Suprapubic skin (tissue), 4 donors: ENCODE measurements around the gene DPYSL4. TPM values are rescaled to one million over a fixed set of nuclear protein-coding genes. Genes with fewer than 3 reads are reported as not detected.

ENCODE experiments used
- DNase-seq, 2 donors: peaks; one replicate each; pipeline ENCODE4 v3.0.0-alpha.2; 2019; ENCODE audit warnings: low spot score in 2 of 2
- H3K27ac ChIP-seq: fragments of 200-600 bp; sonication (generic); one replicate; pipeline ENCODE4 v1.5.1; 2019
- H3K27me3 ChIP-seq: fragments of 200-600 bp; sonication (generic); one replicate; pipeline ENCODE4 v1.5.1; 2019
- H3K36me3 ChIP-seq: fragments of 200-600 bp; sonication (generic); one replicate; pipeline ENCODE4 v1.5.1; 2019
- H3K4me1 ChIP-seq: fragments of 200-600 bp; sonication (generic); one replicate; pipeline ENCODE4 v1.5.1; 2019
- H3K4me3 ChIP-seq: fragments of 200-600 bp; sonication (generic); one replicate; pipeline ENCODE4 v1.5.1; 2019; ENCODE audit warnings: mild to moderate bottlenecking
- H3K9me3 ChIP-seq: fragments of 200-600 bp; sonication (generic); one replicate; pipeline ENCODE4 v1.5.1; 2019
- EP300 ChIP-seq: sonication (generic); formaldehyde crosslinking; IDR thresholded peaks from one replicate; pipeline ENCODE4 v1.6.1; 2017; ENCODE audit warnings: antibody characterized with exemption
- POLR2A ChIP-seq, 2 donors: fragments of 450-650 bp; IDR thresholded peaks; one replicate each; pipeline ENCODE4 v1.6.1; 2017; ENCODE audit warnings: antibody characterized with exemption in 2 of 2, mild to moderate bottlenecking in 2 of 2, moderate library complexity in 2 of 2
- POLR2AphosphoS5 ChIP-seq, 3 donors: sonication (generic); formaldehyde crosslinking; IDR thresholded peaks; one replicate each; pipeline ENCODE4 v1.6.1; 2017; ENCODE audit warnings: antibody characterized with exemption in 3 of 3
- WGBS: methylation state at CpG from one replicate; pipeline ENCODE4 v1.1.5; 2018; 5-methylcytosine and 5-hydroxymethylcytosine counted together
- total RNA-seq, 4 donors: library from RNA; depleted of rRNA; stranded (reverse); fragments of >200 nt; gene quantifications; one replicate each; pipeline ENCODE4 v1.1.0, GENCODE V29; 2016
- TF ChIP-seq, protein P1 (sequence below), 2 donors: fragments of 200-600 bp in 1 of 2; fragments of 450-650 bp in 1 of 2; sonication (generic) in 1 of 2; IDR thresholded peaks; one replicate each; pipeline ENCODE4 v1.5.1; 2016 to 2019; ENCODE audit warnings: antibody characterized with exemption in 2 of 2, mild to moderate bottlenecking in 1 of 2, moderate library complexity in 1 of 2

The DPYSL4 gene
- total RNA-seq, 4 donors from 2014 or later = 0.38 to 1.7 (median 0.91) TPM; not detected in 1

DNA sequence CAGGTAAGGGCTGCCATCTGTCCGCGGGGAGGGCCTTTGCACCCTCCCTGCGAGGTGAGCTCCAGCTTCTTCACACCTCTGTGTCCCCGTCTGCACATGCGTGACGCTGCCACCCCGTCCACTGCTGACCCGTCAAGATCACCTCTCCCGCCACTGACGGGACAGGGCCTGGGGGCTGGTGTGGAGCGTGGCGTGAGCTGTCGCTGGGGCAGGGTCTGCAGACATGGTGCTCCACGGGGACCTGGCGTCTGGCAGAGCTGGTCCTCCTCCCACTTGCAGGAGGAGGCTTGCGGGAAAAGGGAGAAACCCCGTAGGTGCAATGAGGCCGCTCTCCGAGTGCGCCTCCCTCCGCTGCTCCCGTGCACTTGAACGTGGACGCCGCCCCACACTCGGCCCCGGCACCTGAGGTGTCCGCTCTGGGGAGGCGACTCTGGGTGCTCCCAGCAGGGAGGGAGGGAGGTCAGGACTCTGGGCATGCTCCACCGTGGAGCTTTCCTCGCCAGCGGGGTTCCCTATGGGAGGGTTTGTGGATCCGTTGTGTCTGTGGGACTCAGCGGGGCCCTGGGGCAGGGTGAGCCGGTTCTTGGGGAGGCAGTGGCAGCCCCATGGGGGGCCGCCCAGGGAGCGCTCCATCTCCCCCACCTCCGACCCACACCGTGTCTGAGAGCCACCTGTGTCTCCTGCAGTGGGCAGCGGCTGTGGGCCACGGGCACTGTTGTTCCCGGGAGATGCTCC is 17.6 kb upstream of the DPYSL4 start:
- no peak overlapping the region for H3K27ac ChIP-seq
- WGBS = 94% methylated on average over 7 of the region's 42 CpGs
- no peak overlapping the region for H3K4me3 ChIP-seq
- DNase-seq = no peak
- H3K4me1 ChIP-seq = no peaks in the 10 kb centered on the region
- TF ChIP-seq, protein P1, sequence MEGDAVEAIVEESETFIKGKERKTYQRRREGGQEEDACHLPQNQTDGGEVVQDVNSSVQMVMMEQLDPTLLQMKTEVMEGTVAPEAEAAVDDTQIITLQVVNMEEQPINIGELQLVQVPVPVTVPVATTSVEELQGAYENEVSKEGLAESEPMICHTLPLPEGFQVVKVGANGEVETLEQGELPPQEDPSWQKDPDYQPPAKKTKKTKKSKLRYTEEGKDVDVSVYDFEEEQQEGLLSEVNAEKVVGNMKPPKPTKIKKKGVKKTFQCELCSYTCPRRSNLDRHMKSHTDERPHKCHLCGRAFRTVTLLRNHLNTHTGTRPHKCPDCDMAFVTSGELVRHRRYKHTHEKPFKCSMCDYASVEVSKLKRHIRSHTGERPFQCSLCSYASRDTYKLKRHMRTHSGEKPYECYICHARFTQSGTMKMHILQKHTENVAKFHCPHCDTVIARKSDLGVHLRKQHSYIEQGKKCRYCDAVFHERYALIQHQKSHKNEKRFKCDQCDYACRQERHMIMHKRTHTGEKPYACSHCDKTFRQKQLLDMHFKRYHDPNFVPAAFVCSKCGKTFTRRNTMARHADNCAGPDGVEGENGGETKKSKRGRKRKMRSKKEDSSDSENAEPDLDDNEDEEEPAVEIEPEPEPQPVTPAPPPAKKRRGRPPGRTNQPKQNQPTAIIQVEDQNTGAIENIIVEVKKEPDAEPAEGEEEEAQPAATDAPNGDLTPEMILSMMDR (IDR thresholded peaks at IDR 0.05) = no peak
- H3K36me3 ChIP-seq = no peaks in the 10 kb centered on the region
- H3K9me3 ChIP-seq = no peaks in the 10 kb centered on the region
- H3K27me3 ChIP-seq = peaks cover 36% of the 10 kb centered on the region

DNA sequence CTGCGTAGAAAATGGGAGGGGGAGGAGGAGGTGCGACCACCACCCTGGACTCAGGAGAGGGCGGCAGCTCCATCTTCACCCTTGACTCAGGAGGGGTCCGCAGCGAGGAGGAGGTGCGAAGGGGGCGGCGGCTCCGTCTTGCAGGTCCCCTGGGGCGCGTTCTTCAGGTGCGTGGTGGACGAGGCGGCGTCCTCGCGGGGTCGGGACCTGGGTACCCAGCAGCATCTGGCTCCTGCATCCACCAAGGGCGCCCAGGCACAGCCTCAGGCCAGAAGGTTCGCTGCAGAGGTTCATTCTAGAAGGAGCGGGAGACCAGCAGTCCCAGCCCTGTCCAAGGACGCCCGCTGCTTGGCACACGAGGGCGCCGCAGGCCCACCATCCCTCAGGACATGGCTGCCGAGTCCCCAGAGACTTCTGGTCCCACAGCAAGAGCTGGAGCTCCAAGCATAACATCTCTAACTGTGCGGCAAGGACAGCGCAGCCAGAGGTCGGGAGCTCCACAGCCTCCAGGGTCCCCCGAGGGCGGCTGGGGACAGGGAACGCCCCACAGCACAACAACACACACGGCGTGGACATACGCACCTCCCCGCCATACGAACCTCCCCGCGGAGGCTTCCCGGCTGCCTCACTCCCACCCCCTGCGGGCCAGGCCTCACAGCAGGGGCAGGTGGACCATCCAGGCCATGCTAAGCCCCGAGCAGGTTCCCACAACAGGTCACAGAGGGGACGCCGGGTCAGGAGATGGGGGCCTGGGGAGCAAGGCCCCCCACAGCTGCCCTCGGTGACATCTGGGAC is 16.8 kb upstream of the DPYSL4 start:
- Histone ChIP-seq H3K36me3 (no peaks in the 10 kb centered on the region), H3K27ac (no peak overlapping the region), H3K4me3 (no peak overlapping the region), H3K4me1 (no peaks in the 10 kb centered on the region), H3K27me3 (peaks cover 28% of the 10 kb centered on the region), H3K9me3 (no peaks in the 10 kb centered on the region)
- DNase-seq = no peak
- 91% methylated on average over 7 of the region's 46 CpGs for WGBS
- no peak for TF ChIP-seq EP300
- TF ChIP-seq, protein P1 (IDR thresholded peaks at IDR 0.05) = no peak
- no peak for TF ChIP-seq POLR2AphosphoS5 (IDR thresholded peaks at IDR 0.05)
- no peak for TF ChIP-seq POLR2A (IDR thresholded peaks at IDR 0.05)

DNA sequence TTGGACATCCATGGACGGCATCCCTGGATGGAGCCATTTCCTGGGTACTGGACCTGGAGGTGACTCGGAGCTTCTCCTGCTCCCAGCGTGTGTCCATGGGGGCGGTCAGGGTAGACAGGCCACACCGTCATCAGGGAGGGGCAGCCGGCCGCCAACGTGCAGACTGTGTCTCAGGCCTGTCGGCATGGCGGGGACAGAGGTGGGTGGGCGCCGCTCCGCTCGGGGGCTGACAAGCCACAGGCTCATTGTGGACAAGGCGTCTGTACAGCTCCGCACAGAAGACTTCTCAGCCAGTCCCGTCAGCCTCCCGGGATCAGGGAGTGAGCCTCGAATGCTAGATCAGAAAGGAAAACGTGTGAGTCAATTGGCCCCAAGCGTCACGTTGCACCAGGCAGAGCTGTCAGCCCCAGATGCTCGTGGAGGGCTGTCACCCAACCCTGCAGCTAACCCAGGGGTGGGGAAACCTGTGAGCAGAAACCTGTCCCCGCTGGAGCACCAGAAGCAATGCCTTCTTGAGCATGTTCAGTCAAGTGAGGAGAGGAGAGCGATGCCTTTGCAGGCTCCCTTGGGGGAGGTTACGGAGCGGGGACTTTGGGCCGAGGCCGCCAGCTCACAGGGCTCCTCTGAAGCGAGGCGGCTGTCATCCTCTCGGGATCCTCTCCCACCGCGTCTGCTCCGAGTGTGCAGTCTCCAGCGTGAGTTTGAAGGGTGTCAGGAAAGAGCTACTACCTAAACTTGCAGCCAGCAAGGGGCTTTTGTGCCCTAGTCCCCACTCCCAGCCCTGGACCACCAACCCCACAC is 16.0 kb upstream of the DPYSL4 start:
- Histone ChIP-seq H3K36me3 (no peaks in the 10 kb centered on the region), H3K4me1 (no peaks in the 10 kb centered on the region), H3K4me3 (no peak overlapping the region), H3K9me3 (no peaks in the 10 kb centered on the region), H3K27me3 (peaks cover 29% of the 10 kb centered on the region), H3K27ac (no peak overlapping the region)
- 59% methylated on average over 5 of the region's 36 CpGs for WGBS
- DNase-seq = no peak
- TF ChIP-seq EP300 (no peak), POLR2A (IDR thresholded peaks at IDR 0.05) (no peak), POLR2AphosphoS5 (IDR thresholded peaks at IDR 0.05) (no peak)
- TF ChIP-seq, protein P1 (IDR thresholded peaks at IDR 0.05) = no peak

DNA sequence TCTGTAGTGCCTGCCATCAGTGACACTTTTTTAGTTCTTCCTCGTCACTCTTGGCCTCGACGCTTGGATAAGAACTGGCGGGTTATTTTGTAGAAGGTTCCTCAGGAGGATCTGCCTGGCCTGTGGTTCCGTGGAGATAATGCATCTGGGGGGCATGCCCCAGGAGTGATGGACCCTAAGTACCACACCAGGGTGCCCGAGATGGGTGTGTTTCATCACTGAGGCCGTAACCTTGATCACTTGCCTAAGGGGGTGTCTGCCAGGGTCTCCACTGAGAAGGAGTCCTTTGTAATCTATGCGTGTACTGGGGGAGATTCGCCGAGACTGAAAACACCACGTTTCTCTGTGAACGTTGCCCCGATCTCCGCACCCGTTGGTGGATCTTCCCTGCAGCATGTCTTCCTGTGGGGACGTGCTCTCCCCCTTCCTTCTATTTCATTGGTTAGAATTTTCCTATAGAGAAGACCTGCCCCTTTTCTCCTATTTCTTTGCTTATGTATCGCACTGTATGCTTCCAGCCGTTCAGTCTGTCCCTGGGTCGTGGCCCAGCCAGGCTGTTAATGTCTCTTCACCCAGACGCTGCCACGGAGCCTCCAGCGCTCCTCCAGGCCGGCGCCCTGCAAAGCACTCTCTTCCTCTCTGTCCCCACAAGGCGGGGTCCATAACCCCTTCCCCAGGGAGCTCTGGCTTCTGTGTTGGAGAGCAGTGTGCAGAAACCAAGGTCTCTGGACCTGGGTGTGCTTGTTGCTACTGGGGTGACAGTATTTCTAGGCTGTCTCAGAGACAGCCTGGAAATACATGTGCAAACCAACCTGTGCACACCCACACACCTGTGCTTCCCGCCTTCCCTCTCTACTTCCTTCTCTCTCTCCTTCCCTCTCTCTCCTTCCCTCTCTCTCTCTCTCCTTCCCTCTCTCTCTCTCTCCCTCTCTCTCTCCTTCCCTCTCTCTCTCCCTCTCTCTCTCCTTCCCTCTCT is 14.4 kb upstream of the DPYSL4 start:
- Histone ChIP-seq H3K4me1 (no peaks in the 10 kb centered on the region), H3K27me3 (peaks cover 40% of the 10 kb centered on the region), H3K4me3 (no peak overlapping the region), H3K36me3 (no peaks in the 10 kb centered on the region), H3K27ac (no peak overlapping the region), H3K9me3 (no peaks in the 10 kb centered on the region)
- 51% methylated on average over 26 of the region's 26 CpGs for WGBS
- DNase-seq = no peak
- TF ChIP-seq, protein P1 (IDR thresholded peaks at IDR 0.05) = no peak
- TF ChIP-seq POLR2AphosphoS5 (IDR thresholded peaks at IDR 0.05) (no peak), POLR2A (IDR thresholded peaks at IDR 0.05) (no peak), EP300 (no peak)
